ENCODE measurements around the gene LARP4B. TPM values are rescaled to one million over a fixed set of nuclear protein-coding genes. Genes with fewer than 3 reads are reported as not detected.

LARP4B gene
- total and polyA plus RNA-seq, 3 donors from 2014 or later = 54.2 to 98.6 (median 95.3) TPM

DNA sequence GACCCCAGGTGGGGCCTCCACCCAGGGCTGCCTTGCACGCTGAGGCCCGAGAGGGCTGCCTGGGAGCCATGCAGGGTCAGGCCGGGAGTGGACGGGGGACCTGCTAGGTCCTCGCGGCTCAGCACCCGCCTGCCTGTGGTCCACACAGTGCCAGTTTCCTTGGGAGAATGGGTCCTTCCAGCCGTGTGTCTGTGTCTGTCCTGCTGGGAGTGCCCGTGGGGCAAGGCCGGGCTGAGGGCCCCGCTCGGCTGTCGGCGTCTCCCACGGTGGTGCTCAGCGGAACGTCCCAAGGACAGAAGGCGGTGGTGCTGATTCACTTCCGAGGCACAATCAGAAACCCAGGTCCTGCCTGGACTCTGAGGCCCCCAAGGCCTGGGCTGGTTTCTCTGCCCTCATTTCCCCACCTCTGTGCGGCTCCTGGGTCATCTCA is 33.5 kb upstream of the LARP4B start:
- no peaks in the 10 kb centered on the region for H3K27me3 ChIP-seq
- DNase-seq = no peak
- H3K4me1 ChIP-seq = no peaks in the 10 kb centered on the region
- H3K27ac ChIP-seq = no peak overlapping the region
- no peaks in the 10 kb centered on the region for H3K36me3 ChIP-seq (ENCODE audit: low read depth, missing control alignments)
- TF ChIP-seq, protein P1, sequence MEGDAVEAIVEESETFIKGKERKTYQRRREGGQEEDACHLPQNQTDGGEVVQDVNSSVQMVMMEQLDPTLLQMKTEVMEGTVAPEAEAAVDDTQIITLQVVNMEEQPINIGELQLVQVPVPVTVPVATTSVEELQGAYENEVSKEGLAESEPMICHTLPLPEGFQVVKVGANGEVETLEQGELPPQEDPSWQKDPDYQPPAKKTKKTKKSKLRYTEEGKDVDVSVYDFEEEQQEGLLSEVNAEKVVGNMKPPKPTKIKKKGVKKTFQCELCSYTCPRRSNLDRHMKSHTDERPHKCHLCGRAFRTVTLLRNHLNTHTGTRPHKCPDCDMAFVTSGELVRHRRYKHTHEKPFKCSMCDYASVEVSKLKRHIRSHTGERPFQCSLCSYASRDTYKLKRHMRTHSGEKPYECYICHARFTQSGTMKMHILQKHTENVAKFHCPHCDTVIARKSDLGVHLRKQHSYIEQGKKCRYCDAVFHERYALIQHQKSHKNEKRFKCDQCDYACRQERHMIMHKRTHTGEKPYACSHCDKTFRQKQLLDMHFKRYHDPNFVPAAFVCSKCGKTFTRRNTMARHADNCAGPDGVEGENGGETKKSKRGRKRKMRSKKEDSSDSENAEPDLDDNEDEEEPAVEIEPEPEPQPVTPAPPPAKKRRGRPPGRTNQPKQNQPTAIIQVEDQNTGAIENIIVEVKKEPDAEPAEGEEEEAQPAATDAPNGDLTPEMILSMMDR (IDR thresholded peaks at IDR 0.05) = no peak
- TF ChIP-seq POLR2A (IDR thresholded peaks at IDR 0.05) = no peak
- 65 to 100% methylated on average over 1 to 20 of the region's 20 CpGs for WGBS, 2 donors
- no peaks in the 10 kb centered on the region for H3K9me3 ChIP-seq
- no peak overlapping the region for H3K4me3 ChIP-seq
- intact Hi-C loops (cut with DNase I; ENCODE audit: low total_unique reads) = no loop called here

DNA sequence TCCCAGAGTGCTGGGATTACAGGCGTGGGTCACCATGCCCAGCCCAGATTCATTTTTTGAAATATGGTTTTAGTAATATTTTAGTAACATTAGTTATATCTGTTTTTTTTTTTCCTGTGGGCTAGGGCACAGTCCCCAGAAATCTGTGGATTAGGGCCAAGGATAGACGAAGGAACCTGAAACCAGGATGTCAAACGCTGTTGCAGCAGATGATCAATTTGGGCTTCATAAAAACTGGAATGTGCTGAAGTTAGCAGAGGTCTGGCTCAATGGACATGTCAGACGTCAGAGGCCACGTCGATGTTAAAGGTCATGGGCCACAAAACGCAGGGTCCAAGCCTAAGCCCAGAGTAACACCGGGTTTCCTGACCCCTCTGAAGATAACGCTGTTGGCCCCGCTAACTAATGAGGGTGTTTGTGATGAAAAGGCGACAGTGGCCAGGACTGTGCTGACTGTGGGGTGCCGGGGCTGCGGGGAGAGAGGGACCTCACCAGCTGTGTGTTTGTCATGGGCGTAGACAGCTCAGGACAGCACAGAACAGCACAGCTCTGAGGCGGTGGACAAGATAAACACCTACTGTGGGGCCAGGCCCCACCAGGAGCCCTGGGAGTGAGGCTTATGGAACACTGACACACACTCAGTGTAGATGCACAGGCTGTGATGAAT is 32.9 kb upstream of the LARP4B start:
- WGBS, 2 donors = 79 to 83% methylated on average over 14 to 15 of the region's 15 CpGs
- H3K27ac ChIP-seq = no peak overlapping the region

DNA sequence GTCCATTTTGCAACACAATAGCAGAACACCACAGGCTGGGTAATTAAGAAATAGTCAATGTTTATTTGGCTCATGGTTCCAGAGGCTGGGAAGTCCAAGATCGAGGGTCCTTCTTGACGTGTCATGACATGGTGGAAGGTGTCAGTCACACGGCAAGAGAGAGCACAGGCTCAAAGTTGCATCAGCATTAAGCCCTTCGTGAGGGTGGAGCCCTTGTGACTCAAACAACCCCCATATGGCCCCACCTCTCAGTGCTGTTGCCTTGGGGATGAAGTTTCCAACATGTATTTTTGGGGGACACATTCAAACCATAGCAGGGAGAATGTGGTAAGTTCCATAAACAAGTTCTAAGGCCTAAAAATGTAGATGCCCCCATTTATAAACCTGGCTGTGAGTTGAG is 32.1 kb upstream of the LARP4B start:
- Histone ChIP-seq H3K9me3 (no peaks in the 10 kb centered on the region), H3K4me3 (no peak overlapping the region), H3K4me1 (no peaks in the 10 kb centered on the region), H3K36me3 (ENCODE audit: low read depth, missing control alignments) (no peaks in the 10 kb centered on the region), H3K27ac (no peak overlapping the region), H3K27me3 (no peaks in the 10 kb centered on the region)
- WGBS, 2 donors = 90 to 94% methylated on average over 4 of the region's 4 CpGs
- no peak for TF ChIP-seq POLR2A (IDR thresholded peaks at IDR 0.05)
- TF ChIP-seq, protein P1 (IDR thresholded peaks at IDR 0.05) = no peak
- intact Hi-C loops (cut with DNase I; ENCODE audit: low total_unique reads) = no loop called here
- no peak for DNase-seq

More for the DNA sequence above, 32.9 kb upstream of the LARP4B start:
- H3K27me3 ChIP-seq = no peaks in the 10 kb centered on the region
- no peaks in the 10 kb centered on the region for H3K4me1 ChIP-seq
- intact Hi-C loops (cut with DNase I; ENCODE audit: low total_unique reads) = no loop called here
- no peaks in the 10 kb centered on the region for H3K9me3 ChIP-seq
- DNase-seq = no peak
- no peaks in the 10 kb centered on the region for H3K36me3 ChIP-seq (ENCODE audit: low read depth, missing control alignments)
- no peak overlapping the region for H3K4me3 ChIP-seq
- TF ChIP-seq POLR2A (IDR thresholded peaks at IDR 0.05) = no peak
- TF ChIP-seq, protein P1 (IDR thresholded peaks at IDR 0.05) = no peak

DNA sequence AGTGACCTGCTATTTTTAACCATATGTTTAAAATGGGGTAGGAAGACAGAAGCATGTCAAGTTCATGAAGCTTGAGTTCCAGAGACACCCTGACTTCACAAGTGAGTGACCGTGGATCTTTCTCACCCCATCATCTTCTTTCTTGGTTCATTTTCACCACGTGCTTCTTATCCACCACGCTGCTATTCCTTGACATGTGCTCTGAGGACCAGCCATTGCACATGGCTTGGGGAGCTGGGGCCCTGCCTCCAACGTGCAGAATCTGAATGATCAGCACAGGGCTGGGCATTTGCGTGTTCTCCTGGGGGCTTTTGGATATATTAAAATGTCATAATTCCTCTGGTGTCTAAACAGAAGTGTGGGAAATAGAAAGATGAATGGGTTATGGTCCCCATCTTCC is 31.7 kb upstream of the LARP4B start:
- TF ChIP-seq, protein P1 (IDR thresholded peaks at IDR 0.05) = no peak
- TF ChIP-seq POLR2A (IDR thresholded peaks at IDR 0.05) = no peak
- Histone ChIP-seq H3K27ac (no peak overlapping the region), H3K9me3 (no peaks in the 10 kb centered on the region), H3K4me1 (no peaks in the 10 kb centered on the region), H3K4me3 (no peak overlapping the region), H3K36me3 (ENCODE audit: low read depth, missing control alignments) (no peaks in the 10 kb centered on the region), H3K27me3 (no peaks in the 10 kb centered on the region)
- WGBS, 2 donors = 86 to 92% methylated on average over 5 of the region's 5 CpGs
- intact Hi-C loops (cut with DNase I; ENCODE audit: low total_unique reads) = no loop called here
- DNase-seq = no peak

DNA sequence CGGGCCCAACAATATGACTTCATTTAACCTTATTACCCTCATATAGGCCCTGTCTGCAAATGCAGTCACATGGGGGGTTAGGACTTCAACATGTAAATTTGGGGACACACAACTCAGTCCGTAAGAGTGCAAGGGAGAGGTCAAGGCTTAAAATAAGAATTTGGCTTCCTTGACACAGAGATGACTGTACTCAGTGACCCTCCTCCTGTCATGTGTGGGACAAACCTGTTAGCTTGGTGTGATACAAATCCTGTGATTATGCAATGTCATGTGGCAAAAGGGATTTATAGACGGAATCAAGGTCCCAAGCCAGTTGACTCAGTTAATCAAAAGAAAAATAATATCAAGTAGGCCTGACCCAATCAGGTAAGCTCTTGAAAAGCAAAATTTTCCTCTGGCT is 30.8 kb upstream of the LARP4B start:
- Histone ChIP-seq H3K4me3 (no peak overlapping the region), H3K4me1 (no peaks in the 10 kb centered on the region), H3K36me3 (ENCODE audit: low read depth, missing control alignments) (no peaks in the 10 kb centered on the region), H3K27me3 (no peaks in the 10 kb centered on the region), H3K27ac (no peak overlapping the region), H3K9me3 (no peaks in the 10 kb centered on the region)
- 85 to 98% methylated on average over 3 of the region's 3 CpGs for WGBS, 2 donors
- DNase-seq = no peak
- intact Hi-C loops (cut with DNase I; ENCODE audit: low total_unique reads) = no loop called here
- TF ChIP-seq, protein P1 (IDR thresholded peaks at IDR 0.05) = no peak
- TF ChIP-seq POLR2A (IDR thresholded peaks at IDR 0.05) = no peak

Data from testis (tissue), 3 donors.